ENCODE measurements around the gene DUSP10. TPM values are rescaled to one million over a fixed set of nuclear protein-coding genes. Genes with fewer than 3 reads are reported as not detected.

The DUSP10 gene
- total and polyA plus RNA-seq, 9 donors: 0.81 to 8.5 (median 2.0) TPM

- Histone ChIP-seq H3K27ac (no peak overlapping the region), H3K4me1 (ENCODE audit: insufficient read depth) (no peaks in the 10 kb centered on the region), H3K36me3 (no peaks in the 10 kb centered on the region), H3K9me3 (no peaks in the 10 kb centered on the region), H3K4me3 (no peak overlapping the region), H3K27me3 (no peaks in the 10 kb centered on the region)
- TF ChIP-seq CTCF (IDR thresholded peaks at IDR 0.05): no peak
- TF ChIP-seq POLR2A (IDR thresholded peaks at IDR 0.05): no peak
- no peak for TF ChIP-seq EP300 (IDR thresholded peaks at IDR 0.05)
- intact Hi-C loops (cut with DNase I): no loop called here
- no peak for DNase-seq
- whole genome bisulfite sequencing, 3 donors: 80 to 89% (median 87%) methylated on average over 4 of the region's 4 CpGs
Observed at GRCh38 chr1:221698579-221699349, 43.1 kb downstream of the DUSP10 start.

- DNase-seq: no peak
- Histone ChIP-seq H3K27me3 (no peaks in the 10 kb centered on the region), H3K27ac (no peak overlapping the region), H3K4me1 (ENCODE audit: insufficient read depth) (no peaks in the 10 kb centered on the region), H3K4me3 (no peak overlapping the region), H3K9me3 (no peaks in the 10 kb centered on the region), H3K36me3 (no peaks in the 10 kb centered on the region)
- TF ChIP-seq EP300 (IDR thresholded peaks at IDR 0.05) (no peak), POLR2A (IDR thresholded peaks at IDR 0.05) (no peak), CTCF (IDR thresholded peaks at IDR 0.05) (no peak)
- intact Hi-C loops (cut with DNase I): no loop called here
- 62 to 76% (median 67%) methylated on average over 3 of the region's 3 CpGs for WGBS, 3 donors
Observed at GRCh38 chr1:221697923-221698425, 43.9 kb downstream of the DUSP10 start.

GRCh38 chr1:221696718-221697461, 45.0 kb downstream of the DUSP10 start:
- no peak for TF ChIP-seq EP300 (IDR thresholded peaks at IDR 0.05)
- TF ChIP-seq POLR2A (IDR thresholded peaks at IDR 0.05): no peak
- TF ChIP-seq CTCF (IDR thresholded peaks at IDR 0.05): no peak
- Histone ChIP-seq H3K27ac (no peak overlapping the region), H3K36me3 (no peaks in the 10 kb centered on the region), H3K4me3 (no peak overlapping the region), H3K4me1 (ENCODE audit: insufficient read depth) (no peaks in the 10 kb centered on the region), H3K27me3 (no peaks in the 10 kb centered on the region), H3K9me3 (no peaks in the 10 kb centered on the region)
- intact Hi-C loops (cut with DNase I): no loop called here
- DNase-seq: no peak
- WGBS, 3 donors: 92 to 95% (median 92%) methylated on average over 3 of the region's 3 CpGs

- intact Hi-C loops (cut with DNase I): no loop called here
- DNase-seq: no peak
Observed at GRCh38 chr1:221696027-221696426, 45.9 kb downstream of the DUSP10 start.

More at GRCh38 chr1:221696027-221696426, 45.9 kb downstream of the DUSP10 start:
- Histone ChIP-seq H3K27me3 (no peaks in the 10 kb centered on the region), H3K27ac (no peak overlapping the region), H3K9me3 (no peaks in the 10 kb centered on the region), H3K4me1 (ENCODE audit: insufficient read depth) (no peaks in the 10 kb centered on the region), H3K4me3 (no peak overlapping the region), H3K36me3 (no peaks in the 10 kb centered on the region)
- TF ChIP-seq POLR2A (IDR thresholded peaks at IDR 0.05): no peak
- TF ChIP-seq EP300 (IDR thresholded peaks at IDR 0.05): no peak
- TF ChIP-seq CTCF (IDR thresholded peaks at IDR 0.05): no peak

Measured in ovary (tissue), 9 donors.